Hematopoietic multipotent progenitor cell treated with erythropoietin and hydrocortisone succinate and interleukin-3 and kit ligand, for 15 days (in vitro differentiated cells): ENCODE data around the gene EREG.
"Not testable (repeated sequence)": the region's sequence is repeated elsewhere in the genome, so short reads cannot be mapped to it uniquely, and the experiment has no call there.

ENCODE experiments used
- DNase-seq: peaks from one replicate; pipeline ENCODE4 v3.0.0-alpha.2; 2015; ENCODE audit warnings: low spot score

The EREG gene

GRCh38 chr4:74390677-74391076 is 25.7 kb downstream of the EREG start:
- DNase-seq: no peak

- no peak for DNase-seq
Observed at GRCh38 chr4:74391346-74391745, 26.4 kb downstream of the EREG start.

GRCh38 chr4:74391890-74392475 is 27.0 kb downstream of the EREG start:
- DNase-seq: no peak

- no peak for DNase-seq
Observed at GRCh38 chr4:74394476-74395136, 29.7 kb downstream of the EREG start.

- no peak for DNase-seq
Observed at GRCh38 chr4:74395633-74396032, 30.7 kb downstream of the EREG start.

- peak; percentile 46 for DNase-seq
Observed at GRCh38 chr4:74397748-74398426, 32.9 kb downstream of the EREG start.

- DNase-seq: not testable (repeated sequence)
Observed at GRCh38 chr4:74398894-74399589, 34.1 kb downstream of the EREG start.

GRCh38 chr4:74400395-74400794 is 35.5 kb downstream of the EREG start:
- no peak for DNase-seq

GRCh38 chr4:74402692-74403456 is 37.9 kb downstream of the EREG start:
- no peak for DNase-seq

- DNase-seq: no peak
Observed at GRCh38 chr4:74407891-74408290, 42.9 kb downstream of the EREG start.

- DNase-seq: no peak
Observed at GRCh38 chr4:74408639-74409038, 43.7 kb downstream of the EREG start.

- DNase-seq: no peak
Observed at GRCh38 chr4:74410272-74410671, 45.3 kb downstream of the EREG start.

- DNase-seq: no peak
Observed at GRCh38 chr4:74412225-74412624, 47.3 kb downstream of the EREG start.

- DNase-seq: no peak
Observed at GRCh38 chr4:74413265-74413664, 48.3 kb downstream of the EREG start.

- no peak for DNase-seq
Observed at GRCh38 chr4:74414149-74414809, 49.3 kb downstream of the EREG start.

GRCh38 chr4:74415602-74416300 is 50.8 kb downstream of the EREG start:
- DNase-seq: no peak

- DNase-seq: no peak
Observed at GRCh38 chr4:74418063-74418670, 53.2 kb downstream of the EREG start.

- no peak for DNase-seq
Observed at GRCh38 chr4:74420863-74421262, 55.9 kb downstream of the EREG start.

- no peak for DNase-seq
Observed at GRCh38 chr4:74423104-74423503, 58.2 kb downstream of the EREG start.

GRCh38 chr4:74424111-74424510 is 59.2 kb downstream of the EREG start:
- no peak for DNase-seq

- DNase-seq: no peak
Observed at GRCh38 chr4:74426101-74426500, 61.2 kb downstream of the EREG start.
